ENCODE results near the gene CFAP44. TPM values are rescaled to one million over a fixed set of nuclear protein-coding genes. Genes with fewer than 3 reads are reported as not detected.
"Not testable (repeated sequence)": the region's sequence is repeated elsewhere in the genome, so short reads cannot be mapped to it uniquely, and the experiment has no call there.

CFAP44 gene, protein sequence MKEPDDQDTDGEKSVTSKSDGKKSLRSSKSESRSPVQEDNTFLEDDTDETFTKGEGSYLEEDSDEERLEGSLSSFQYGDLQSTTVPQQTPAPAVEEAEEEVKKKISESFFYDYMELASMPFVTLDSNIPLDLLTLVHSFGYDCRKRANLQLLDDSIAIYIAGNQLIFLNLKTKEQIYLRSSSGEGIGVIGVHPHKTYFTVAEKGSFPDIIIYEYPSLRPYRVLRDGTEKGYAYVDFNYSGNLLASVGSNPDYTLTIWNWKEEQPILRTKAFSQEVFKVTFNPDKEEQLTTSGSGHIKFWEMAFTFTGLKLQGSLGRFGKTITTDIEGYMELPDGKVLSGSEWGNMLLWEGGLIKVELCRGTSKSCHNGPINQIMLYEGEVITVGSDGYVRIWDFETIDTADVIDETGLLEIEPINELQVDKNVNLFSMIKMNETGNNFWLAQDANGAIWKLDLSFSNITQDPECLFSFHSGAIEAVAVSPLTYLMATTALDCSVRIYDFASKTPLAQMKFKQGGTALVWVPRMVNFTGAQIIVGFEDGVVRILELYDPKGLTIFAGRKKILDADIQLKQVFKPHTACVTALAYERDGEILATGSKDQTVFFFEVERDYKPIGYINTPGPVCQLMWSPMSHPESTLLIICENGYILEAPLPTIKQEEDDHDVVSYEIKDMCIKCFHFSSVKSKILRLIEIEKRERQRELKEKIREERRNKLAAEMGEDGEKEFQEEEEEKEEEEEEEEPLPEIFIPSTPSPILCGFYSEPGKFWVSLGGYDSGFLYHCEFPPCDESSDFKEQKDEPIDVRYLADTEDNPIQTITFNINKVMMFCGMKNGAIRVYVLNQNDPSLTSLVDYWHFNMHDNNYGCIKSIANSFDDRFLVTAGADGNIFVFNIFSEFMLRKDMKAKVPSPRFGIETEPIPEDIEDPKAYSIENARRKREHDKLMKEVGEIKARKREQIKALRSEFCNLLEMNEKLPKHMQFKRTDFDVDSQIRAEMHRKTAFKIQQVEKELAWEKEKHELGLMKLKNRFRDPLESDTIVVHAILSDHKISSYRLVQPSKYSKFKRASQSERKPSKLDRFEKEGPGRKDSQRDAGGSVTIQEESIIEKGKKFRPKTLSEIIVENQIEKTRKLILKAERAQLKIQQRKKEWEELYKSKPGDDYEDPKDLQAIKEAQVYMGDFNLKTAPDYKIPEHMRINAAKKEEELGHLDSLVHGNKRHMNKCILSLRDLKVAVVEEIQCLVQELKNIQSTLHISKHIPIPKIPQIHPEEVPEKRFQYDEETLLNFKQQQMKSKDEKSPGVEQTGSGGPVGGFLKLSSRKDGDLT (N-terminal part only)
- 0.37 and 0.73 TPM in 2 replicates for total RNA-seq (2014; rRNA removed; shearing (Covaris generic))

DNA sequence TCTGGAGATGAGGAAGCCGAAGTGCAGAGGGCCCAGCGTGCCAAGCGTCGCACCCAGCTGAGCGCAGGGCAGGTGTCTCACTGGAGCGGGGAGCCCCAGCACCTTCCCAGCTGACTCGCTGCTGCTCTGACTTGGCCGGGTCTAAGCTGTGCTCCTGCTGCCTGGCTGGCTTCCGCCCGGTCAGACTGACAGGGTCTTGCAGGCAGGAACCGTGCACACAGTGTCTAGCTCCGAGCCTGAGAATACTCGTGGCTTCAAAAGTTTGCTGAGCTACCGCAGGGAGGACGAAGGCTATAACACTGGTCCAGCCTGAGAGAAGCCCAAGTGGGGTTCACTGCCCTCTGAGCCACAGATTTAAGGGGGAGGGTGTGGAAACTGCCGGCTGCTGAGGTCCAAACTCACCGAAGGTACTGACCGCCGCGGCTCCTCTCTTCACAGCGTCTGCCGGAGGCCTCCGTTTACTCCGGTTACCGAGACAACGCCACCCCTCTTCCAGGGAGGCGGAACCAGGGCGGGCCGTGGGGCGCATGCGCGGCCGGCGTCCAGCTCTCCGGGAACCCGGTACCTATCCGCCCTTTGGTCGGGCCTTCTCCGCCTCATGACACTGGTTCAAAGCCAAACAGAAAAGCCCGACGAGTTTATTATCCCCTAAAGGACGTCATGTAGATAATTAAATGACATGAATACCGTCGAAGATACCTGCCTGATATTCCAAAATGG, at the start of gene CFAP44:
Gene CFAP44, minus strand, starts transcription at position 443 of the 720 bp plus-strand sequence. CDS start 7,829 bp downstream, outside the sequence.
- Histone ChIP-seq H3K4me3 (ENCODE audit: insufficient read depth, low read depth, low read length) (peak within 1 kb of the TSS; percentile 23), H3K27me3 (ENCODE audit: control insufficient read depth, insufficient read depth, low read length) (no peaks in the 10 kb centered on the region), H3K36me3 (replicated peaks; ENCODE audit: control insufficient read depth, insufficient read depth, low read length) (no peaks in the 10 kb centered on the region)
- DNase-seq: peak; percentile 96

DNA sequence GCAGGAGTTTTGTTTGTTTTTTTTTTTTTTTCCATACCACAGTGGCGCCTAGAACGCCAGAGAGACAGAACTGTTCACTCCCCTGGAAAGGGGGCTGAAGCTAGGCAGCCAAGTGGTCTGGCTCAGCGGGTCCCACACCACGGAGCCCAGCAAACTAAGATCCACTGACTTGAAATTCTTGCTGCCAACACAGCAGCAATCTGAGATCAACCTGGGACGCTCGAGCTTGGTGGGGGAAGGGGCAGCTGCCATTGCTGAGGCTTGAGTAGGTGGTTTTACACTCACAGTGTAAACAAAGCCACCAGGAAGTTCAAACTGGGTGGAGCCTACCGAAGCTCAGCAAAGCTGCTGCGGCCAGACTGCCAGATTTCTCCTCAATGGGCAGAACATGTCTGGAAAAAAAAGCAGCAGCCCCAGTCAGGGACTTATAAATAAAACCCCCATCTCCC, 43.9 kb upstream of the CFAP44 start:
- H3K27me3 ChIP-seq (ENCODE audit: control insufficient read depth, insufficient read depth, low read length): no peaks in the 10 kb centered on the region
- H3K4me3 ChIP-seq (ENCODE audit: insufficient read depth, low read depth, low read length): no peak overlapping the region
- H3K36me3 ChIP-seq (replicated peaks; ENCODE audit: control insufficient read depth, insufficient read depth, low read length): no peaks in the 10 kb centered on the region
- no peak for DNase-seq

DNA sequence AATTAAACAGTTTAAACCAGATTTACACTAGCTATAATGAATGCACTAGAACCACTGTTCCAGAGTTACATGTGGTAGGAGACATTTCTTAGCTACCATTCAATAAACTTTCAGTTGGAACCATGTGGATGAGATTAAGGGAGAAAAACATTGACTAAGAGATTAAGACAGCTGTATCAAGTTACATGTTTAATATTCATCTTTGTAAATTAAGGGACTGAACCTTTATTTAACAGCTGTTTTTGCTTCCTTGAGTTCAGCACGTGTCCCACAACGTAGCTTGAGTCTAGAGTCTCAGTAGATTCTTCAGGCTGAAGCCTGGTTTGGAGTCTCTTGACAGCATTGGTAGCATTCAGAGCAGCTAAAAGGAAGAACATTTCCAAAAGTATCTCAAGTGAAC, 27.2 kb upstream of the CFAP44 start:
- DNase-seq: no peak
- Histone ChIP-seq H3K36me3 (replicated peaks; ENCODE audit: control insufficient read depth, insufficient read depth, low read length) (no peaks in the 10 kb centered on the region; the same call in 1 of the 2 replicates), H3K4me3 (ENCODE audit: insufficient read depth, low read depth, low read length) (no peak overlapping the region), H3K27me3 (ENCODE audit: control insufficient read depth, insufficient read depth, low read length) (no peaks in the 10 kb centered on the region)

DNA sequence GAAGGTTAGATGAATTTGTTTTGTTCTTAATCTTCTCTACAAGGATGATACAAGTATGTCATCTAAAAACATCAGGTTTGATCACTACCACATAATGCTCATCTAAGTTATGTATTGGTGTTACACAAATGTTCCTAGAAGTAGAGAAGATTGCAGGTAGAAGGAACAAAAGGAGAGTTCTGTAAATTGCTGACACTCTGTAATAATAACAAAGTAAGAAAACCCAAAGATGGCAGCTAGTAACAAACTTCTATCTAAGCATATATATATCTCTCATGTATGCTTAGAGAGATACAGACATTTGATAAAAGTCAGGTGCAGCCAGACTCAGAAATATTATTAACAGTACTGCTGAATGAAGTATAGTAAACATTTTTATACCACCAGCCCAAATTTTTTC, 20.2 kb upstream of the CFAP44 start:
- DNase-seq: no peak
- Histone ChIP-seq H3K4me3 (ENCODE audit: insufficient read depth, low read depth, low read length) (no peak overlapping the region), H3K36me3 (replicated peaks; ENCODE audit: control insufficient read depth, insufficient read depth, low read length) (no peaks in the 10 kb centered on the region), H3K27me3 (ENCODE audit: control insufficient read depth, insufficient read depth, low read length) (no peaks in the 10 kb centered on the region)

DNA sequence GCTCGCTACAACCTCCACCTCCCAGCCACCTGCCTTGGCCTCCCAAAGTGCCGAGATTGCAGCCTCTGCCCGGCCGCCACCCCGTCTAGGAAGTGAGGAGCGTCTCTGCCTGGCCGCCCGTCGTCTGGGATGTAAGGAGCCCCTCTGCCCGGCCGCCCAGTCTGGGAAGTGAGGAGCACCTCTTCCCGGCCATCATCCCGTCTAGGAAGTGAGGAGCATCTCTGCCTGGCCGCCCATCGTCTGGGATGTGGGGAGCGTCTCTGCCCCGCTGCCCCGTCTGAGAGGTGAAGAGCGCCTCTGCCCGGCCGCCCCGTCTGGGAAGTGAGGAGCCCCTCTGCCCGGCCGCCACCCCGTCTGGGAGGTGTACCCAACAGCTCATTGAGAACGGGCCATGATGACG, 17.3 kb upstream of the CFAP44 start:
- H3K36me3 ChIP-seq (replicated peaks; ENCODE audit: control insufficient read depth, insufficient read depth, low read length); DNase-seq; H3K27me3 ChIP-seq (ENCODE audit: control insufficient read depth, insufficient read depth, low read length); H3K4me3 ChIP-seq (ENCODE audit: insufficient read depth, low read depth, low read length): not testable (repeated sequence)

DNA sequence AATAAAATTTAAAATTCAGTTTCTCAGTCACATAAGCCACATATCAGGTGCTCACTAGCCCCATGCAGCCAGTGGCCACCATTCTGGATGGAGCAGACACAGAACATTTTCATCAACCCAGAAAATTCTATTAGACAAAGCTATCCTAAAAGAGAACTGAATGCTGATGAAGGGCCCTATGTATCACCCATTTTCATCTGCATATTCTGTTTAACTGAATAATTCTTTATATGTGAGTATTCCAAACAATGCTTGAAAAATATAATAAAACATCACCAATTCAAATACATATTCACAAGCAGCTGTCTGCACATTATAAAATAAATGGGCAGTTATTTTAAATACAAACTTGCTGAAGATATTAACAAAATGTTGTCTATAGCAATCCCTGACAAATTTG, 14.2 kb upstream of the CFAP44 start:
- Histone ChIP-seq H3K36me3 (replicated peaks; ENCODE audit: control insufficient read depth, insufficient read depth, low read length) (no peaks in the 10 kb centered on the region; the same call in 1 of the 2 replicates), H3K27me3 (ENCODE audit: control insufficient read depth, insufficient read depth, low read length) (no peaks in the 10 kb centered on the region), H3K4me3 (ENCODE audit: insufficient read depth, low read depth, low read length) (no peak overlapping the region)
- no peak for DNase-seq

DNA sequence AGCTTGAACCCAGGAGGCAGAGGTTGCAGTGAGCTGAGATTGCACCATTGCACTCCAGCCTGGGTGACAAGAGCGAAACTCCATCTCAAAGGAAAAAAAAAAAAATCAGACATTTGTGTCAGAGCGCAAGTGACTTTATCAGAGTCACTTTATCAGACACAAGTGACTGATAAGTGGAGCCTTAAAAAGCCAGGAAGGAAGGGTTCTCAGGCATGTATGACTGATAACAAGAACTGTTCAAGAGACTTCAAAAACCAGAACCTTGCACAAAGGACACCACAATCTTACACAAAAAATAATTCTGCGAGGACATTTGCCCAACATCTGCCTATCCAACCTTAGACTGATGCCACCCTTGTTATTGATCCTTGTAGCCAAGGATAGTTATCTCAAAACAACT, 13.3 kb upstream of the CFAP44 start:
- Histone ChIP-seq H3K4me3 (ENCODE audit: insufficient read depth, low read depth, low read length) (no peak overlapping the region), H3K36me3 (replicated peaks; ENCODE audit: control insufficient read depth, insufficient read depth, low read length) (no peaks in the 10 kb centered on the region; the same call in 1 of the 2 replicates), H3K27me3 (ENCODE audit: control insufficient read depth, insufficient read depth, low read length) (no peaks in the 10 kb centered on the region)
- no peak for DNase-seq

DNA sequence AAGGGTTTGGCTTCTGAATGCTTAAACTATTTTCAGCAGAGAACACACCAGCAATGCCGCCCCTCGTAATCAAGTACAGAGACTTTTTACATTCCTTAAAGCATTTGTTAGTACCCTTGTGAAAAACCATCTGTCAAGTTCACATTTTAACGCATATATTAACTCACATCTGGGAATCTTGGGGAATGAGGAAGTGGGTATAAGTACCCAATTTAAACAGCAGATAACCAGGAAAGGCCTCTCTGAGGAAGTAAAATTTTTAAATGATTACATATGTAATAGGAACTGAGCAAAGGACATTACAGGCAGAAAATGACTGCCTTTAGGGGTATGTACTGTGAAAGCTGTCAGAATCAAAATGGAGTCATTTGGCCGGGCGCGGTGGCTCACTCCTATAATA, 12.8 kb upstream of the CFAP44 start:
- Histone ChIP-seq H3K36me3 (replicated peaks; ENCODE audit: control insufficient read depth, insufficient read depth, low read length) (no peaks in the 10 kb centered on the region; the same call in 1 of the 2 replicates), H3K4me3 (ENCODE audit: insufficient read depth, low read depth, low read length) (no peak overlapping the region), H3K27me3 (ENCODE audit: control insufficient read depth, insufficient read depth, low read length) (no peaks in the 10 kb centered on the region)
- no peak for DNase-seq

DNA sequence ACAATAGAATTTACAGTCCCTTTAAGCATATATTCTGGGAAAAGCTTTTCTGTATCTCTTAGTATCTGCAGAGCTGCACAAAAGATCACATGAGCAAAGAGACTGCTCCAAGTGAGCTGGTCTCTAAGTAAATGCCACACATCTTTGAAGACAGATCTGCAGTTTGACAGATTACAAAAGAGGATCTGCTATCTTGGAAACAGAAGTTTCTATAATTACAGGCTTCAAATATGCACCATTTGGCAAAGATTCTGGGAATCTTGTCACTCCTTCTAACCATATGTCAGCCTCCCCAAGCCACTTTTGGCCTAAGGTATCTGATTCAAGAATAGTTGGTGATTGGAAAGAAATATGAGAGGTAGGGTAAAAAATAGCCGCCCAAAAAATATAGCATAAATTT, 9.6 kb upstream of the CFAP44 start:
- H3K4me3 ChIP-seq (ENCODE audit: insufficient read depth, low read depth, low read length): no peak overlapping the region
- H3K36me3 ChIP-seq (replicated peaks; ENCODE audit: control insufficient read depth, insufficient read depth, low read length): no peaks in the 10 kb centered on the region; the same call in 1 of the 2 replicates
- no peaks in the 10 kb centered on the region for H3K27me3 ChIP-seq (ENCODE audit: control insufficient read depth, insufficient read depth, low read length)
- no peak for DNase-seq

DNA sequence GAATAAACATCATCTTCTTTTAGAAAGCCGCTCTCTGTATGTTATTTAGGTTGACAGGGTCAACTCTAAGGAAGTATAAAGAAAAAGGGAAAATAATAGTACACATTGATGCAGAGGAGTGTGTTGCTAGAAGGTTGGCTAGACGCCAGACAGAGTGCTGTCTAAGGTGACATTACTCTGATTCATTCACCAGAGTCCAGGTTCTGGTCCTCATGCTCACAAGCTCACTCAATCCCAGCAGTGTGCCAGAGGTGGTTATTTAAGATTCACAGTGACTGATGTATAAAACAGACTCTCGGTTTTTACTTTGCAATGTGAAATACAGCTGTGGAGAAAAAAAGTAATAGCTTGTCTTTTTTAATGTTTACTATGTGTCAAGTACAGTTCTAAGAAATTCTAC, 1.7 kb downstream of the CFAP44 start:
- Histone ChIP-seq H3K27me3 (ENCODE audit: control insufficient read depth, insufficient read depth, low read length) (no peaks in the 10 kb centered on the region), H3K4me3 (ENCODE audit: insufficient read depth, low read depth, low read length) (no peak overlapping the region), H3K36me3 (replicated peaks; ENCODE audit: control insufficient read depth, insufficient read depth, low read length) (no peaks in the 10 kb centered on the region)
- DNase-seq: no peak

DNA sequence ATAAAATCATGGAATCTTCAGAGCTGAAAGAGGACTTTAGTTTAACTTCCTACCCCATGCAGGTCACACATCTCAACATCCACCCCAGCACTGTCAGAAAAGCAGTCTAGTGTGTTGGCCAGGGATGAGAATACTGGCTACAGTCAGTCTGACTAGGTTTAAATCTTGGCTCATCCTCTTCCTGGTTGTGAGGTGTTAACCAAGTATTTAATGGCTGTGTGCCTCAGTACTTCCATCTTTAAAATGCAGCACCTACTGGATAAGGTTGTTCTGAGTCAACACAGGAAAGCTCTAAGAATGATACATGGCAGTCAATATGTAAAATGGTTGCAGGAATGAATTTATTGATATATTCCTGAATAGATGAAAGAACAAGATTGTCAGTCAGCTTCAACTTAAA, 3.1 kb downstream of the CFAP44 start:
- DNase-seq: no peak
- no peak overlapping the region for H3K4me3 ChIP-seq (ENCODE audit: insufficient read depth, low read depth, low read length)
- H3K36me3 ChIP-seq (replicated peaks; ENCODE audit: control insufficient read depth, insufficient read depth, low read length): no peaks in the 10 kb centered on the region
- no peaks in the 10 kb centered on the region for H3K27me3 ChIP-seq (ENCODE audit: control insufficient read depth, insufficient read depth, low read length)

DNA sequence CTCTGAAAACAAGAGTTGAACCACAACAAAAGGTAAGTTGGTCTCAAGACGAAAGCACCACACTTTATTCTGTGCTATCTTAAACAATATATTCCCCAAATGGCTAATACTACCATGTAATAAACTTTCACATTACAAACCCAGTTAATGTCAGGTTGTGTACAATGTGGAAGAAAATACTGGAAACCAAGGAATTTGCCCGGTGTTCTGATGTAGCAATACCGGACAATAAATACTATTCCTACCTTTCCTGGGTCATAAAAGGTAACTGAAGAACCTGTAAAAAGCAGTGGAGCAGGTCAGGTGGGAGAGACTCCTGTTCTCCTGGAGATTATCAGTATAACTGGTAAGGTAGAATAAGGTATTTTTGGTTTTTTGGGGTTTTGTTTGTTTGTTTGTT, 3.9 kb downstream of the CFAP44 start:
- no peak for DNase-seq

DNA sequence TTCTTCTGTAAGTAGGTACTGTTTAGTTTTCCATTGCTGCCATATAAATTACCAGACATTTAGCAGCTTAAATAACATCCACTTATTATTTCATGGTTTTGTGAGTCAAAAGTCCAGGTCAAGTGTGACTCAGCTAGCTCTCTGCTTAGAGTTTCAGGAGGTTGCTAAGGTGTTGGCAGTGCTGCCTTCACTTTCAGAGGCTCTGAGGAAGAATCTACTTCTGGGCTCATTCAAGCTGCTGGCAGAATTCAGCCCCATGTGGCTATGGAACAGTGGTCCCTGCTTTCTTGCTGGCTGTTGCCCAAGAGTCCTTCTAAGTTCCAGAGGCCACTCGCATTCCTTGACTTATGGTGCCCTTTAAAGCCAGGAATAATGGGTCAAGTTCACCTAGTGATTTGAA, 4.5 kb downstream of the CFAP44 start:
- Histone ChIP-seq H3K27me3 (ENCODE audit: control insufficient read depth, insufficient read depth, low read length) (no peaks in the 10 kb centered on the region), H3K36me3 (replicated peaks; ENCODE audit: control insufficient read depth, insufficient read depth, low read length) (no peaks in the 10 kb centered on the region), H3K4me3 (ENCODE audit: insufficient read depth, low read depth, low read length) (no peak overlapping the region)

More for the DNA sequence above, 3.9 kb downstream of the CFAP44 start:
- Histone ChIP-seq H3K27me3 (ENCODE audit: control insufficient read depth, insufficient read depth, low read length) (no peaks in the 10 kb centered on the region), H3K36me3 (replicated peaks; ENCODE audit: control insufficient read depth, insufficient read depth, low read length) (no peaks in the 10 kb centered on the region), H3K4me3 (ENCODE audit: insufficient read depth, low read depth, low read length) (no peak overlapping the region)

DNA sequence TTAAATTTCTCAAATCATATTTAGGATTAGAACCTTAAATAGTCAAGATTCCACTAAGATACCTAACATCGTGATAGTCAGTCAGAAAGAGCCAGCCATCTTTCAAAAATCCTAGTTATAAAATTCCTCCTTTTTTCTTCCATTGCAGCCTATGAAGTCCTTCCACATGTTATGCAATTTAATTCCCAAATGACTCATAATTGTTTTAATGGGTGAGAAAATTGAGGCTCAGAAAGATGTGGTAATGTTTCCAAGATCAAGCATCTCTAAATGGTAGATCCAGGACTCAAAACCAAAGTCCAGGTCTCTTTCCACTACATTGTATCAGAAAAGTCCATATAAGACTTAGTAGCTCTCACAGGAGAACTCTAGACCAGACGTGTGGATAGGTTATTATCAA, 9.5 kb downstream of the CFAP44 start:
- DNase-seq: no peak
- no peaks in the 10 kb centered on the region for H3K27me3 ChIP-seq (ENCODE audit: control insufficient read depth, insufficient read depth, low read length)
- no peak overlapping the region for H3K4me3 ChIP-seq (ENCODE audit: insufficient read depth, low read depth, low read length)
- H3K36me3 ChIP-seq (replicated peaks; ENCODE audit: control insufficient read depth, insufficient read depth, low read length): no peaks in the 10 kb centered on the region

More for the DNA sequence above, 4.5 kb downstream of the CFAP44 start:
- DNase-seq: no peak

Measured in H7 (cell line).